Right ventricle myocardium superior (tissue), 1 donor: ENCODE results near the gene APBA2. TPM values are rescaled to one million over a fixed set of nuclear protein-coding genes. Genes with fewer than 3 reads are reported as not detected.
A peak's percentile ranks its signal among the peaks of the same experiment; 100 is the strongest.
"Not testable (repeated sequence)": the region's sequence is repeated elsewhere in the genome, so short reads cannot be mapped to it uniquely, and the experiment has no call there.

Experiments used
- ATAC-seq: fragments of 200-7000 bp; cut with Tn5 transposase; one replicate; pipeline ENCODE4 v1.9.1; 2020; ENCODE audit warnings: mild to moderate bottlenecking; ENCODE audit not compliant: poor library complexity
- DNase-seq: peaks from one replicate; pipeline ENCODE4 v3.0.0-alpha.2; 2020
- intact Hi-C: fragments of 100-400 bp; cut with DNase I; formaldehyde crosslinking; loops from one replicate; pipeline ENCODE4 v1.11.2; 2022
- total RNA-seq: library from RNA; stranded (reverse); fragmentation: NEBNext Ultra II Directional; extraction: Animal tissue kit (Norgen Biotek cat#: 25700); gene quantifications from one replicate; pipeline ENCODE4 v1.2.1, GENCODE V29; 2021
- donor health status: DM: no; HTN: yes; CAD: no; lungs with severe emphysema.

APBA2 gene
- total RNA-seq, 1 donor from 2014 or later: 1.9 TPM

DNA sequence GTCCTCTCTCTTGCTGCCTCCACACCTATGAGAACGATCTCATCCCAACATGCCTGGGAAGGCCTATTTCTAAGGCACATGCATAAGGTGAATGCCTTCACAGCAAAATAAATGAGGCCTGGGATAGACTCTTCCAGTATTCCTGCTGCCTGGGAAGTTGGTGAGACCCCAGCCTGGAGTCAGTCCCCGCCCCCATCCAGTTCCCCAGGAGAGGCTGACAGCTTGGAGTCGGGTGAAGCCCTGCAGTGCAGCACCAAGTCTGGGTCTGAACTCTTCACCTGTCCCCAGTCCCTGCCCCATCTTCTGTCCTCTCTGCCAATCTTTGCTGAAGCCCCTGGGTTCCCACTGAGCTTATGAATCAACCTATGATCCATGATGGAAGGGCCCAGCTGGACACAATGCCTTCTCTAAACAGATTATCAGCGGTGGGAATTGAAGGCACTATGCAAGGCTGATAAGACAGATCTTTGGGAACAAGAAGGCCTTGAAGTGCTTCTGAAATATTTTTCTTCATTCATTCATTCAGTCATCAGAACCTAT lies 10.2 kb upstream of the APBA2 start:
- ATAC-seq: no peak
- no peak for DNase-seq
- intact Hi-C loops: no loop called here

GRCh38 chr15:28876131-28876844 lies 9.5 kb upstream of the APBA2 start:
- ATAC-seq (no peak), DNase-seq (no peak)
- intact Hi-C loops: no loop called here

GRCh38 chr15:28876845-28877185 lies 9.0 kb upstream of the APBA2 start:
- intact Hi-C loops: no loop called here
- DNase-seq: no peak

GRCh38 chr15:28878209-28878608 lies 7.6 kb upstream of the APBA2 start:
- DNase-seq: no peak
- intact Hi-C loops: no loop called here
- ATAC-seq: no peak

More at GRCh38 chr15:28876845-28877185, 9.0 kb upstream of the APBA2 start:
- ATAC-seq: no peak

DNA sequence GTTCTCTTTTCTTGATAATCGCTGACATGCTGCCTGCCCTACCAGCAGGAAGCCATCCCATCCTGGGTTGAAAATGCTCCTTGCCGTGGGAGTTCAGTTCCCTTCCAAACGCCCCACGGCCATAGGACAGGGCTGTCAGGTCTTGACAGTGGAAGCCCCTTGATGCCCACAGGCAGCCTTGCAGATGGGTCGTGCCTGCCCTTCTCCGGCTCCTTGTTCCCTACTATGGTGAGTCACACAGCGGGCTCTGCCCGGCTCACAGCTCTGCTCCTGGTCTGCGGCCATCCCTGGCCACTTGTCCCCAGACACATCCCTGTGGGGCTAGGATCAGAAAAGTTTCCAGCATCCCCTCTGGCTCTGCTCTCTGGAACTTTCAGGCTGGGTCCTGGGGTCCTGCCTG lies 6.2 kb upstream of the APBA2 start:
- ATAC-seq (no peak), DNase-seq (no peak)
- intact Hi-C loops: no loop called here

- no peak for DNase-seq
- intact Hi-C loops: no loop called here
- ATAC-seq: no peak
Measured at GRCh38 chr15:28880680-28881079, 5.1 kb upstream of the APBA2 start.

- no peak for DNase-seq
- ATAC-seq: no peak
- intact Hi-C loops: no loop called here
Measured at GRCh38 chr15:28881170-28881569, 4.6 kb upstream of the APBA2 start.

- intact Hi-C loops: no loop called here
- DNase-seq (no peak), ATAC-seq (no peak)
Measured at GRCh38 chr15:28881600-28881999, 4.2 kb upstream of the APBA2 start.

- DNase-seq (no peak), ATAC-seq (no peak)
- intact Hi-C loops: no loop called here
Measured at GRCh38 chr15:28884151-28884940, 1.4 kb upstream of the APBA2 start.

DNA sequence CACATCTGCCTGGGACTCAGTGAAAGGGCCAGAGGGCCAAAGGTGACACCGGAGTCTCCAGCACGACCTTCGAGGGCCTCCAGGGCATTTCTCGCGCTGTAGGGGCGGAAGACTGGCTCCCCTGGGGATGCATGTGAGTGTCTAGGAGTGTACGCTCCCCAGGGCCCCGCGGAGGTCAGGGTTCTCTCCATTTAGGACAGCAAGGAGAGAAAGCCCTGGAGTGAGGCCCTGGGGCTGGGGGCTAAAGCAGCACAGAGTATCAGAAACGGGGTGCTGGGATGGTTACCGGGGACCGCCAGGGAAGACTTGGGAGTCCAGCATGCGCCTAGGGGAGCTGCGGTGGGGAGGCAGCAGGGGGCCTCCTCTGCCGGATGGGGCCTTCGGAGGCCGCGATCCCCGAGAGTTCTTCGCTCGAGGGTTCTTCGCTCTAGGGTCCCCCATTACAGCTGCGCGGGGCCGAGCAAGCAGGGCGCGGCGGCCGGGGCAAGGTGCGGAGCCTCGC lies 595 bp upstream of the APBA2 start:
- DNase-seq (no peak), ATAC-seq (no peak)
- intact Hi-C loops: no loop called here

- peak; percentile 12 for ATAC-seq
- intact Hi-C loops: no loop called here
- no peak for DNase-seq
Measured at GRCh38 chr15:28886431-28887338, 911 bp downstream of the APBA2 start.

DNA sequence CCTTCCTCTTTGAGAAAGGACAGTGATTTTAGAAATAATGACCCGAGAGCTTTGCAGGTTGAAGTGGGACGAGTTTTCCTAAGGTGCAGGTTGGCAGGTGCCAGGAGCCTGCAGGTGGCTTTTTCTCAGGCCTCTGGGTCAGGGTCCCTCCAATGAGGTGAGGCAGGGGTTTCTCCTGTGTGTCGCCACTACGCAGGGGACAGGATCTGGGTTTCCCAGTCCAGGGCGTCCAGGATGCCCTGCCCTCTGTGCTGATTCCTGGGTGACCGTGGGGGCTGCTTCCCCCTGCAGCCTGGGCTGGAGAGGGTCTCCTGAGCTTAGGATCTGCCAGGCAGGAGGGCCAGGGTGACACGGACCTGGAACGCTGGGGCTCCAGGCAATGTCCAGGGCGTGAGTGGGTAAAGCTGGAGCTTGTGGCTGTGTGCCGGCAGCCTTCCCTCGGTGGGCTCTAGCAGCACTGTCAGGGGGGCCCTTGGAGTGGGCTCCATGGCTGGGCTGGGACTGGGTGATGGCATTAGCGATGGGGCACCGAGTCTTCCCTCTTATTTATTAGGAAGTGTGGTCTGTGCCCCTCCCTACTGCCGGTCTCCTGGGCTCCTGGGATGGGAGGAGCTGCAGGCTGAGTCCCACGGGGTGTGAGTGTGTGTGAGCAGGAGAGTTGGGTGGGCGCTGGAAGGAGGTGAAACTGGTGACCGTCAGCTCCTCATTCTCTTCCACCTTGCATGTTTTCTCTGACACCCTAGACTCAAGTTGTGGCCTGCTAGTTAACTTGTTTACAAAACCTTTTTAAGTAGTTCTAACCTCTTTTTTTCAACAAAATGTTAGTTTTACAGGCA lies 1.8 kb downstream of the APBA2 start:
- no peak for ATAC-seq
- DNase-seq: no peak
- intact Hi-C loops: no loop called here

GRCh38 chr15:28888302-28888894 lies 2.6 kb downstream of the APBA2 start:
- intact Hi-C loops: no loop called here
- ATAC-seq (no peak), DNase-seq (no peak)

GRCh38 chr15:28888900-28889299 lies 3.1 kb downstream of the APBA2 start:
- no peak for ATAC-seq
- intact Hi-C loops: no loop called here
- no peak for DNase-seq

- ATAC-seq (no peak), DNase-seq (no peak)
- intact Hi-C loops: no loop called here
Measured at GRCh38 chr15:28889346-28889745, 3.6 kb downstream of the APBA2 start.

GRCh38 chr15:28889871-28890270 lies 4.1 kb downstream of the APBA2 start:
- intact Hi-C loops, DNase-seq, ATAC-seq: not testable (repeated sequence)

GRCh38 chr15:28890291-28890690 lies 4.5 kb downstream of the APBA2 start:
- intact Hi-C loops, ATAC-seq, DNase-seq: not testable (repeated sequence)
